HEK293 (cell line): ENCODE data around the gene FILIP1.

ENCODE experiments used
- CTCF ChIA-PET: fragments of 350-600 bp; formaldehyde crosslinking; extraction: SDS; loops from one replicate; lab custom pipeline; 2021; ENCODE audit warnings: antibody characterized with exemption; lab: Yijun Ruan, JAX
- POLR2A ChIA-PET: fragments of 300-600 bp; formaldehyde crosslinking; extraction: SDS; loops from one replicate; lab custom pipeline; 2020; ENCODE audit warnings: antibody characterized with exemption, inconsistent platforms; lab: Yijun Ruan, JAX
- H3K27ac ChIP-seq: fragments of 200-500 bp; sonication (Bioruptor generic); 2 replicates; pipeline ENCODE4 v1.5.1; 2014; ENCODE audit warnings: low read depth, low read length, control low read depth, inconsistent platforms; ENCODE audit errors: extremely low read depth
- H3K36me3 ChIP-seq, 2 experiments: fragments of 200-500 bp in 1 of 2; sonication (Bioruptor generic) in 1 of 2; 1 replicate in 1 of 2; 2 replicates in 1 of 2; pipeline ENCODE4 v1.5.1; 2014 to 2017; ENCODE audit warnings: inconsistent platforms in 2 of 2, low read length in 2 of 2; ENCODE audit not compliant: control insufficient read depth in 2 of 2, insufficient read depth in 1 of 2
- H3K4me1 ChIP-seq: fragments of 200-500 bp; sonication (Bioruptor generic); 2 replicates; pipeline ENCODE4 v1.5.1; 2014; ENCODE audit warnings: mild to moderate bottlenecking, low read length, inconsistent platforms; ENCODE audit not compliant: control insufficient read depth, insufficient read depth
- H3K4me3 ChIP-seq: 2 replicates; pipeline ENCODE4 v1.5.1; 2011; ENCODE audit warnings: low read depth, mild to moderate bottlenecking, control low read depth, low read length, moderate library complexity
- H3K9me3 ChIP-seq: fragments of 200-500 bp; sonication (Bioruptor generic); 2 replicates; pipeline ENCODE4 v1.5.1; 2014; ENCODE audit warnings: low read depth, low read length, inconsistent platforms; ENCODE audit not compliant: control insufficient read depth, insufficient read depth
- GFI1B ChIP-seq: fragments of 450-650 bp; formaldehyde crosslinking; IDR thresholded peaks from 2 replicates; pipeline ENCODE4 v1.5.1; 2016; ENCODE audit warnings: missing biosample characterization, missing genetic modification characterization
- KLF1 ChIP-seq: fragments of 450-650 bp; formaldehyde crosslinking; IDR thresholded peaks from 2 replicates; pipeline ENCODE4 v1.5.1; 2016; ENCODE audit warnings: missing biosample characterization, missing genetic modification characterization
- KLF16 ChIP-seq: fragments of 450-650 bp; formaldehyde crosslinking; IDR thresholded peaks from 2 replicates; pipeline ENCODE4 v1.5.1; 2017; ENCODE audit warnings: missing biosample characterization, missing genetic modification characterization
- KLF7 ChIP-seq: fragments of 450-650 bp; formaldehyde crosslinking; IDR thresholded peaks from 2 replicates; pipeline ENCODE4 v1.5.1; 2016; ENCODE audit warnings: missing biosample characterization, missing genetic modification characterization, borderline replicate concordance
- KLF9 ChIP-seq: fragments of 450-650 bp; formaldehyde crosslinking; IDR thresholded peaks from 2 replicates; pipeline ENCODE4 v1.5.1; 2016; ENCODE audit warnings: missing biosample characterization, missing genetic modification characterization, low read depth
- PRDM4 ChIP-seq: fragments of 450-650 bp; formaldehyde crosslinking; IDR thresholded peaks from 2 replicates; pipeline ENCODE4 v1.5.1; 2017; ENCODE audit warnings: missing biosample characterization, missing genetic modification characterization
- SALL2 ChIP-seq: fragments of 450-650 bp; formaldehyde crosslinking; IDR thresholded peaks from 2 replicates; pipeline ENCODE4 v1.5.0; 2017; ENCODE audit warnings: missing biosample characterization, mild to moderate bottlenecking, missing genetic modification characterization, borderline replicate concordance
- TRIM28 ChIP-seq: IDR thresholded peaks from 2 replicates; pipeline ENCODE4 v1.6.1; 2011; ENCODE audit warnings: low read length, control low read depth, borderline replicate concordance
- ZFP3 ChIP-seq: fragments of 450-650 bp; formaldehyde crosslinking; IDR thresholded peaks from 2 replicates; pipeline ENCODE4 v1.5.1; 2016; ENCODE audit warnings: low read depth, missing biosample characterization, missing genetic modification characterization
- ZFP69B ChIP-seq: fragments of 450-650 bp; formaldehyde crosslinking; IDR thresholded peaks from 2 replicates; pipeline ENCODE4 v1.5.1; 2016; ENCODE audit warnings: missing biosample characterization, missing genetic modification characterization
- ZIC2 ChIP-seq: fragments of 450-650 bp; formaldehyde crosslinking; IDR thresholded peaks from 2 replicates; pipeline ENCODE4 v1.5.1; 2016; ENCODE audit warnings: missing biosample characterization, missing genetic modification characterization
- ZNF10 ChIP-seq: fragments of 450-650 bp; formaldehyde crosslinking; IDR thresholded peaks from 2 replicates; pipeline ENCODE4 v1.5.1; 2017; ENCODE audit warnings: missing biosample characterization, missing genetic modification characterization
- ZNF169 ChIP-seq: fragments of 450-650 bp; formaldehyde crosslinking; IDR thresholded peaks from 2 replicates; pipeline ENCODE4 v1.5.1; 2016; ENCODE audit warnings: missing biosample characterization, missing genetic modification characterization
- ZNF18 ChIP-seq: fragments of 450-650 bp; formaldehyde crosslinking; IDR thresholded peaks from 2 replicates; pipeline ENCODE4 v1.5.1; 2016; ENCODE audit warnings: missing biosample characterization, missing genetic modification characterization
- ZNF24 ChIP-seq: fragments of 450-650 bp; formaldehyde crosslinking; IDR thresholded peaks from 2 replicates; pipeline ENCODE4 v1.5.1; 2016; ENCODE audit warnings: missing biosample characterization, missing genetic modification characterization
- ZNF274 ChIP-seq, 2 experiments: fragments of 200-500 bp in 1 of 2; fragments of 450-650 bp in 1 of 2; sonication (Bioruptor generic) in 1 of 2; formaldehyde crosslinking in 1 of 2; IDR thresholded peaks; 2 replicates each; pipeline versions ENCODE4 v1.5.1 to v1.6.1; 2014 to 2016; ENCODE audit warnings: borderline replicate concordance in 1 of 2, inconsistent platforms in 1 of 2, low read length in 1 of 2, missing biosample characterization in 1 of 2, missing genetic modification characterization in 1 of 2
- ZNF292 ChIP-seq: fragments of 450-650 bp; formaldehyde crosslinking; IDR thresholded peaks from 2 replicates; pipeline ENCODE4 v1.5.1; 2016; ENCODE audit warnings: low read depth, missing biosample characterization, missing genetic modification characterization, borderline replicate concordance
- ZNF302 ChIP-seq: fragments of 450-650 bp; formaldehyde crosslinking; IDR thresholded peaks from 2 replicates; pipeline ENCODE4 v1.5.1; 2016; ENCODE audit warnings: missing biosample characterization, missing genetic modification characterization, low read depth
- ZNF354C ChIP-seq: fragments of 450-650 bp; formaldehyde crosslinking; IDR thresholded peaks from 2 replicates; pipeline ENCODE4 v1.5.1; 2016; ENCODE audit warnings: missing biosample characterization, missing genetic modification characterization, low read depth, borderline replicate concordance
- ZNF433 ChIP-seq: fragments of 450-650 bp; formaldehyde crosslinking; IDR thresholded peaks from 2 replicates; pipeline ENCODE4 v1.5.1; 2016; ENCODE audit warnings: missing biosample characterization, missing genetic modification characterization, low read depth
- ZNF514 ChIP-seq: fragments of 450-650 bp; formaldehyde crosslinking; IDR thresholded peaks from 2 replicates; pipeline ENCODE4 v1.5.1; 2016; ENCODE audit warnings: missing biosample characterization, missing genetic modification characterization
- ZNF544 ChIP-seq: fragments of 450-650 bp; formaldehyde crosslinking; IDR thresholded peaks from 2 replicates; pipeline ENCODE4 v1.5.0; 2017; ENCODE audit warnings: missing biosample characterization, missing genetic modification characterization
- ZNF549 ChIP-seq: fragments of 450-650 bp; IDR thresholded peaks from 2 replicates; pipeline ENCODE4 v1.5.1; 2018; ENCODE audit warnings: missing biosample characterization, missing genetic modification characterization, mild to moderate bottlenecking, inconsistent platforms, moderate library complexity
- ZNF621 ChIP-seq: fragments of 450-650 bp; formaldehyde crosslinking; IDR thresholded peaks from 2 replicates; pipeline ENCODE4 v1.5.1; 2017; ENCODE audit warnings: missing biosample characterization, missing genetic modification characterization
- ZNF624 ChIP-seq: fragments of 450-650 bp; formaldehyde crosslinking; IDR thresholded peaks from 2 replicates; pipeline ENCODE4 v1.5.1; 2017; ENCODE audit warnings: missing biosample characterization, missing genetic modification characterization
- ZNF660 ChIP-seq: fragments of 450-650 bp; IDR thresholded peaks from 2 replicates; pipeline ENCODE4 v1.5.1; 2018; ENCODE audit warnings: missing biosample characterization, mild to moderate bottlenecking, missing genetic modification characterization
- ZNF768 ChIP-seq: fragments of 450-650 bp; formaldehyde crosslinking; IDR thresholded peaks from 2 replicates; pipeline ENCODE4 v1.5.1; 2018; ENCODE audit warnings: missing biosample characterization, mild to moderate bottlenecking, missing genetic modification characterization
- TF ChIP-seq, protein P1 (sequence below): sonication (generic); formaldehyde crosslinking; IDR thresholded peaks from 2 replicates; pipeline ENCODE4 v1.8.1; 2022; ENCODE audit warnings: mild to moderate bottlenecking, moderate library complexity, missing genetic modification reagents
- TF ChIP-seq, protein P2 (sequence below): fragments of 450-650 bp; formaldehyde crosslinking; IDR thresholded peaks from 2 replicates; pipeline ENCODE4 v1.5.1; 2016; ENCODE audit warnings: missing biosample characterization, missing genetic modification characterization

The FILIP1 gene

GRCh38 chr6:75244063-75244584, 249.5 kb downstream of the FILIP1 start (continued):
- TF ChIP-seq ZNF549 (tag by site-specific recombination) = no peak
- TF ChIP-seq ZNF514 (tag by site-specific recombination) = no peak
- TF ChIP-seq TRIM28 = peak; percentile 27; the same call in 1 of the 2 replicates

DNA sequence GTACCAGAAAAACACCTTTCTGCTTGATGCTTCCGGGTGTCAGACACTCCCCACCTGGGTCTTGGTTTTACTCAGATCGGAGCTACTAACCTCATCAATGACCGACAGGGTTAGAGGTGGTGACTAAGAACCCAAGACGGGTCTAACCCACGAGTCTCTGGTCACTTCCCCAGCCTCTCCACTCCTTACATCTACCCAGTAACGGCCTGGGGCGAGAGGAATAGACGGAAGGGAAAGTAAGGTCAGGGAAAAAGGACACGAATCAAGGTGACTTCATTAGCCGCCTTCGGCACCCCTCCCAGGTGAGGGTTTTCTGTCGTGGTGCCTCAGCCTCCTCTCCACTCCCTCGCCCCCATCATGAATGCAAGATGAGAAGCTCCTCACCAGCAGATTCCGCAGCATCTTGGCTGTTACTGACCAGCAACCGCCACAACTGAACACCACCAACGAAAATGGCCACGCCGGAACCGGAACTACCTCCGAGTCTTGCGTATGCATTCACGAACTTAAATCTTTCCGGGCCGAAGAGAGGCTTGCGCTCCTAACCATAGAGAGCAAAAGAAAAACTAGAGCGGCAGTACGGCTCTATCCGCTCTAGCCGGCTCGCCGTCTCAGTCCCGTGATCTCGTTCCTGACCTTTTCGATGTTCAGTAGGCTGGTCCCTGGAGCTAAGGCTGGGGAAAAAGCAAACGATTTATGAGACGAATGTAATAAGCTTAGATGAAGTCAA, 250.1 kb downstream of the FILIP1 start, which contains the start of gene COX7A2:
COX7A2 (minus strand) TSS at position 469 of the 730 bp plus-strand sequence; CDS start at position 402, 67 bp downstream.
- Histone ChIP-seq H3K4me3 (peak within 1 kb of the TSS; percentile 64), H3K9me3 (no peaks in the 10 kb centered on the region), H3K27ac (peak within 1 kb of the TSS; percentile 67), H3K4me1 (no peaks in the 10 kb centered on the region), H3K36me3 (peaks cover 23 to 29% of the 10 kb centered on the region in 2 experiments)
- ChIA-PET CTCF (interaction anchor here (0.6 to 1.5 kb wide), 10 partner anchors 9 to 1511 kb away, joined by 3 to 6 read pairs (median 3); no protein-coding TSS in a partner anchor), POLR2A (interaction anchor here (0.5 to 2.8 kb wide), 18 partner anchors 9 to 1782 kb away, joined by 3 to 11 read pairs (median 4); partner anchors contain the start of genes COL12A1, MTO1, SENP6 and TMEM30A)
- TF ChIP-seq ZNF768 (tag by site-specific recombination) (no peak), ZNF433 (no peak), PRDM4 (tag by site-specific recombination) (no peak; the same call in 1 of the 2 replicates), ZNF354C (tag by site-specific recombination) (no peak), ZNF169 (tag by site-specific recombination) (no peak), ZNF274 (IDR thresholded peaks at IDR 0.05; ENCODE audit: low read length) (no peak), ZNF274 (tag by site-specific recombination; IDR thresholded peaks at IDR 0.05; ENCODE audit: borderline replicate concordance) (no peak), KLF16 (tag by site-specific recombination) (peak; percentile 44), ZNF302 (no peak), ZNF544 (tag by site-specific recombination) (no peak), SALL2 (tag by site-specific recombination) (no peak), KLF9 (tag by site-specific recombination) (no peak), ZNF292 (tag by site-specific recombination) (no peak), GFI1B (tag by site-specific recombination) (no peak), ZNF18 (no peak), ZFP69B (tag by site-specific recombination) (0 out of 2 replicates have a peak, but pooled peaks have one; percentile 41), ZNF10 (tag by site-specific recombination) (no peak), KLF7 (no peak), ZNF621 (tag by site-specific recombination) (no peak), ZFP3 (tag by site-specific recombination) (no peak), ZIC2 (tag by site-specific recombination) (no peak), ZNF660 (tag by site-specific recombination) (peak; percentile 79; the same call in 1 of the 2 replicates), ZNF624 (tag by site-specific recombination) (no peak), ZNF24 (tag by site-specific recombination) (peak; percentile 76; the same call in 1 of the 2 replicates), KLF1 (tag by site-specific recombination) (no peak)
- TF ChIP-seq, protein P1, sequence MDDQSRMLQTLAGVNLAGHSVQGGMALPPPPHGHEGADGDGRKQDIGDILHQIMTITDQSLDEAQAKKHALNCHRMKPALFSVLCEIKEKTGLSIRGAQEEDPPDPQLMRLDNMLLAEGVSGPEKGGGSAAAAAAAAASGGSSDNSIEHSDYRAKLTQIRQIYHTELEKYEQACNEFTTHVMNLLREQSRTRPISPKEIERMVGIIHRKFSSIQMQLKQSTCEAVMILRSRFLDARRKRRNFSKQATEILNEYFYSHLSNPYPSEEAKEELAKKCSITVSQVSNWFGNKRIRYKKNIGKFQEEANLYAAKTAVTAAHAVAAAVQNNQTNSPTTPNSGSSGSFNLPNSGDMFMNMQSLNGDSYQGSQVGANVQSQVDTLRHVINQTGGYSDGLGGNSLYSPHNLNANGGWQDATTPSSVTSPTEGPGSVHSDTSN = peak; percentile 56
- TF ChIP-seq, protein P2, sequence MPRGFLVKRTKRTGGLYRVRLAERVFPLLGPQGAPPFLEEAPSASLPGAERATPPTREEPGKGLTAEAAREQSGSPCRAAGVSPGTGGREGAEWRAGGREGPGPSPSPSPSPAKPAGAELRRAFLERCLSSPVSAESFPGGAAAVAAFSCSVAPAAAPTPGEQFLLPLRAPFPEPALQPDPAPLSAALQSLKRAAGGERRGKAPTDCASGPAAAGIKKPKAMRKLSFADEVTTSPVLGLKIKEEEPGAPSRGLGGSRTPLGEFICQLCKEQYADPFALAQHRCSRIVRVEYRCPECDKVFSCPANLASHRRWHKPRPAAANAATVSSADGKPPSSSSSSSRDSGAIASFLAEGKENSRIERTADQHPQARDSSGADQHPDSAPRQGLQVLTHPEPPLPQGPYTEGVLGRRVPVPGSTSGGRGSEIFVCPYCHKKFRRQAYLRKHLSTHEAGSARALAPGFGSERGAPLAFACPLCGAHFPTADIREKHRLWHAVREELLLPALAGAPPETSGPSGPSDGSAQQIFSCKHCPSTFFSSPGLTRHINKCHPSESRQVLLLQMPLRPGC = peak; percentile 59; the same call in 1 of the 2 replicates
